ENCODE measurements around the gene CZIB. TPM values are rescaled to one million over a fixed set of nuclear protein-coding genes. Genes with fewer than 3 reads are reported as not detected.

The CZIB gene
- total and polyA plus RNA-seq, 2 of the 8 experiments (the other 6 are each of a cell fraction or from before 2014, with no cell fraction given) = 46.5 to 48.0 TPM

GRCh38 chr1:53190210-53190611, 30.2 kb downstream of the CZIB start (continued):
- TF ChIP-seq CHD7 (IDR thresholded peaks at IDR 0.05; ENCODE audit: insufficient replicate concordance, low read length) = no peak
- peak in 2 of 3 experiments; percentile 19 to 20; a peak in 2 of 4 replicates for TF ChIP-seq CTCF (IDR thresholded peaks at IDR 0.05; ENCODE audit: control extremely low read depth in 1 of 3, insufficient read depth in 1 of 3, low read depth in 1 of 3, low read length in 3 of 3)
